OCI-M1 (cell line): ENCODE measurements around the gene COCH.
A peak's percentile ranks its signal among the peaks of the same experiment; 100 is the strongest.
"Not testable (repeated sequence)": the region's sequence is repeated elsewhere in the genome, so short reads cannot be mapped to it uniquely, and the experiment has no call there.

Experiments used
- DNase-seq: peaks from one replicate; lab custom pipeline; 2025; lab: John Stamatoyannopoulos, UW

Gene COCH

DNA sequence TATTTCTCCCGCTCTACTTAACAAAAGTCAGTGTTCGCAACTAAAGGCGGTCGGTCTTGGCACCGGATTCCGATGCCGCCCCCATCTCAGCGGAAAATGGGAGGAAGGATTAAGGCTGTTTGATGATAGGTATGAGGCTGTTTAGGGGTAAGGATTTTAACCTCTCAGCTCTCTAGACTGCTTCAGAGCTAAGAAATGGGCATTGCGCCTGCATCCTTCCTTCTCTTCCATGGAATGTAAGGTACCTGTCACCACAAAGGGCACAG, 1.4 kb downstream of the COCH start:
- DNase-seq, result no peak

DNA sequence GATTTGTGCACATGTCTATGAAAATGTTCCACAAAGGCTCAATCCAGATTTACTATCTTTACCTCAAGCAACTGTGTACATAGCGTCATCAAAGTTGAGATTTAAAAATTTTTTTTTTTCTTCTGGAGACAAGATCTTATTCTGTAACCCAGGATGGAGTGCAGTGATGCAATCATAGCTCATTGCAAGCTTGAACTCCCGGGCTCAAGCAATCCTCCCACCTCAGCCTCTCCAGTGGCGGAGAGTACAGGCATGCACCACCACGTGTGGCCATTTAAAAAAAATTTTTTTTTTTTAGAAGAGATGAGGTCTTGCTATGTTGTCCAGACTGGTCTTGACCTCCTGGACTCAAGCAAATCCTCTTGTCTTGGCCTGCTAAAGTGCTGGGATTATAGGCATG, 2.3 kb downstream of the COCH start:
- DNase-seq, result no peak

DNA sequence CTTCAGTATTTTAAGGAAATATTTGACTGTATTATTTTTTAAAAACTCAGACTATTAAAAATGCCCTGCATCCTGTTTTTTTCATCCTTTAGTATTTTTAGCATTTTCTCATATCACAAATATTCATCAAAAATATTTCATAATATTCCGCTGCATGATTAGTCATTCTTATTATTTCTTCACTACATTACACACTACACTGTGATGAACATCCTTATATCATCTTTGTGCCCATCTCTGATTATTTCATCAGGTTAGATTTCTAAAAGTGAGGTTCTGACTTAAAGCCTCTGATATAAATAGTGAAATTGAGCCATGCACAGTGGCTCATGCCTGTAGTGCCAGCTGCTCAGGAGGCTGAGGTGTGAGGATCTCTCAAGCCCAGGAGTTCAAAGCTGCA, 8.1 kb downstream of the COCH start:
- no peak for DNase-seq

DNA sequence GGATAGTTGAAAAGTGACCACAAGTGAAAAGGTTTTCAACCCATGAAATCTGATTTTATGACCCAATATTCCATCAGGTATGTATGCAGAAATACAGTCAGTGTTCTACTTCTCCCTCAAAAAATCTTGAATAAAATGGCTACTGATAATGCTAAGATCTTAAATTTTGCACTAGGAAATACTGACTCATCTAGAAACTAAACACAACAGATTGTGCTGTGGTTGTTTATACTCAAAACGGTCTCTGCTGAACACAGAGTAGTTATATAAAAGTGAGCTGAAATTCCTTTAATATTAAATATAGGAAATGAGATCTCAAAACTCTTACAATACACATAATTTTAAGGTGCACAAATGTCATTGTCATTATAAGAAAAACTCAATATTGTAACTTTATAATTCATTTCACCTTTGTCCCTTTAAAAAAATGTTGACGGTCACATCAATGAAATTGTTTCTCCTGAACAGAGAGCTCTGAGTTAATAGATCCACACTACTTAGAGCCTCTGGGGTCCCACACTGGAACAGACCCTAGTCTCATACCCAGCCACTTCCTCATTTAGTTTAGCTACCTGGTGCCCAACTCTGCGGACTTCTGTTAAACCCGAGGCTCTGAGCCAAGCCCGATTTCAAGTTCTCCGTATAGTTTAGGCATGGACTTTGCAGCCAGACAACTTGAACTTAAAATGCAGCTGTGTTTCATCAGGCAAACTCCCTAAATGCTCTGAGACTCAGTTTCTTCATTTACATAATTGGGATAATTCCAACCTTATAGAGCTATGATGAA, 9.3 kb downstream of the COCH start:
- DNase-seq, result no peak

DNA sequence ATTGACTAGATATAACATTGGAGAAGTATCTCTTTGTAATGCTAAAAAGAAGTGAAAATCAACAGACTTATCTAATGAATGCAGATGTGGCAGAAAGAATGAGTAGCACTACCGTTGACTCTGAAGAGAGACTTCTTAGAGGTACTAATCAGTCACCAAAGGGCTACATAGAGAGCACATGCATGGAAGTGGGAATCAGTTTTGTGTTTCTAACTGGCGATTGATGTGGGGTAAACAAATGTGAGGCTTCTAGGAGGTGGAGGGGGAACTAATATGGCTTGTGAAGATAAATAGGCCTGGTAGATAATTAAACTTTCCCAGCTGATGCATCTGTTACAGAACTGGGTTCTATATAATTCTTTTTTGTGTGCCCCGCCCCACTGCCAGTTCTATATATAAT, 10.5 kb downstream of the COCH start:
- peak; percentile 66 for DNase-seq

DNA sequence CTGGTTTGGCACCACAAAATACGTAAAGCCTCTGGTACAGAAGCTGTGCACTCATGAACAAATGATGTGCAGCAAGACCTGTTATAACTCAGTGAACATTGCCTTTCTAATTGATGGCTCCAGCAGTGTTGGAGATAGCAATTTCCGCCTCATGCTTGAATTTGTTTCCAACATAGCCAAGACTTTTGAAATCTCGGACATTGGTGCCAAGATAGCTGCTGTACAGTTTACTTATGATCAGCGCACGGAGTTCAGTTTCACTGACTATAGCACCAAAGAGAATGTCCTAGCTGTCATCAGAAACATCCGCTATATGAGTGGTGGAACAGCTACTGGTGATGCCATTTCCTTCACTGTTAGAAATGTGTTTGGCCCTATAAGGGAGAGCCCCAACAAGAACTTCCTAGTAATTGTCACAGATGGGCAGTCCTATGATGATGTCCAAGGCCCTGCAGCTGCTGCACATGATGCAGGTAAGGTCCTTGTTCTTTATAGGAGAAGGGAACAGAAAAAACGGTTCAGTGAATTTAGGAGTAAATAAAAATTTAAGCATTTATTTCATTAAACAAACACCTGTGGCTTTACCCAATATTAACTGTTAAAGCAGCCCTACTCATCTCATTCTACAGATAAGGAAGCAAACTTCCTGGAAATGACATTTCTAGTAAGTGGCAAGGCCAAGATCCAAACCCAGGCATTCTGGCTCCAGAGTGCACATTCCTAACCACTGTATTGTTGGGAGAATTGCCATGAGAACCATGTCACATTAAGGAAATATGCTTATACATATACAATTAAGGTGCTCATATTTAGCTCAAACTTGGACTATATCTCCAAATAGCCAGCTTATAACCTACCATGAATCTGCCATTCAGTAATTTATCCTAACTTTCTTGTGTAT, 11.7 kb downstream of the COCH start:
- DNase-seq, result peak; percentile 26

DNA sequence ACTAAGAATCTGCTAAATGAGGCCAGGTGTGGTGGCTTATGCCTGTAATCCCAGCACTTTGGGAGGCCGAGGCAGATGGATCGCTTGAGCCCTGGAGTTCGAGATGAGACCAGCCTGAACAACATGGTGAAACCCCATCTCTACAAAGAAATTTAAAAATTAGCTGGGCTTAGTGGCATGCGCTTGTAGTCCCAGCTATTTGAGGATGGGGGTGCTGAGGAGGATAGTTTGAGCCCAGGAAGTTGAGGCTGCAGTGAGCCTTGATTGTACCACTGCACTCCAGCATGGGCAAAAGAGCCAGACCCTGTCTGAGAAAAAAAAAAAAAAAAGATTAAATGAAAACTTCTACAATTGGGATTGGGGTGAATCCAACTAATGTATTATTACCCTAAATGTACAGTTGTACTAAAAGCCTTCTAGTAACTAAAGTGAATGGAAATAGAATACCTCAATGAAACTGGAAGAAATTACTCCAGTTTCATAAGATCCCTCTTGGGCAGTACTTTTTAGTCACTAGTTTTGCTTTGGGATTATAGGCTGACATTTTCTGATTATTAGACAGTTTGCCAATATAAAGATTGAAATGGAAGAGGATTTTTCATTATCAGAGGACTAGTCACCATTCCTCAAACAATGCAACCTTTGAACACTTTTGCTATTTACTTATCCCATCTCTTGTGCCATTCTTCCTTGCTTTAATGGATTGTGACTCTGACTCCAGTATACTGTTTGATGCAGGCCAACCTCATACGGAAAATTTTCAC, 14.3 kb downstream of the COCH start:
- DNase-seq, result no peak

DNA sequence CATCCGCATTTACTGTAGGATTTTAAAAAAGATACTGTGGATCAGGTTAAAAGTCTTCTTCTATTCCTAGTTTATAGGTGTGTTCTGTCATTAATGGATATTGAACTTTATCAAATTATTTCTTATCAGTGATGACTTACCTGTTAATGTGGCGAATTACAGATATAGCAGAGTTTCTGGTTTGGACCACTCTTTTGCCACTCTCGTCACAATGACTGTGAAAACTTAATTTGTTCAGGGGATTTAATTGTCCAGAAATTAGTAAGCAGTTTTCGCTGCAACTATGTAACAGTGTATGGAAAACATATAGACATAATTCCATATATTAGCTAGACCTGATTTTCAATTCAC, 14.9 kb downstream of the COCH start:
- no peak for DNase-seq

DNA sequence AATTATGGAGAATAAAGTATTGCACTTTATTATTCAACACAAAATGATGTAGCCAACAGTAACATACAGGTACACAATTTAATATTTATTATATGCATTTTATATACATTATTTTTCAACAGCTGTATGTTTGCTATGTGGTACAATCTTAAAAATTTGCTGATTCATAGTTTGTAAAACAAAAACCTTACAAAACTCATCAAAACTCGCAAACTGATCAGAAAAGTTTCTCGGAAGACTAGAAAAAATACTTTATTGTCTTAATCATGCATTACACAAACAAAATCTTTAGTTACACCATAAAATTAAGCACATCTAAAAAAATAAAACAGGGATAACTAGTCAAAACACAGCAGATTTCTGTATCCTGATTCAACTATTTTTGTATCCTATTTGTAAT, 19.5 kb downstream of the COCH start:
- DNase-seq, result no peak

DNA sequence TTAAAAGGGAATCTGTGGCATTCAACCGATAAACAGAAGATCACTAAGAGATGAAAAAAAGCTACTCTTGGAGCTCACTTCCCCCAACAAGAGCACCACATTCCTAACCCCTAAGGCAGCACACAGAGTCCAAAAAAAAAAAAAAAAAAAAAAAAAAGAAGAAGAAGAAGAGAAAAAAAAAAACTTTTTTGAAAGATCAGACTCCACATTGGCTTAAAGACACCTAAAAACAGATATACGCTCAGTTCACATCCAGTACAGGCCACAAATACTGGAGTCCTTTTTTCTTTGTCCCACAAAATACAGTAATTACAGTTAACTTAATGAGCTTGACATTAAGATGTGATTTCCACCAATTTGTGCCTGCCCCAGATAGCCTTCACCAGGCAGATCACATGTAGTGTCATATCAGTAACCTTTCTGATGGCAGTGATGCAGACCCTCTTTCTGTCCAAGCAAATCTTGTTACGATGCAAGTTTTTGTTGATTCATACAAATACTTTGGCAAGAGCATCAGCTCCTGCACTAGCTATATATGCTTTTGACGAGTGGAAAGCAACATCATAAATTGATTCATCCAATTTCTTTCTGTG, 20.7 kb downstream of the COCH start:
- no peak for DNase-seq

DNA sequence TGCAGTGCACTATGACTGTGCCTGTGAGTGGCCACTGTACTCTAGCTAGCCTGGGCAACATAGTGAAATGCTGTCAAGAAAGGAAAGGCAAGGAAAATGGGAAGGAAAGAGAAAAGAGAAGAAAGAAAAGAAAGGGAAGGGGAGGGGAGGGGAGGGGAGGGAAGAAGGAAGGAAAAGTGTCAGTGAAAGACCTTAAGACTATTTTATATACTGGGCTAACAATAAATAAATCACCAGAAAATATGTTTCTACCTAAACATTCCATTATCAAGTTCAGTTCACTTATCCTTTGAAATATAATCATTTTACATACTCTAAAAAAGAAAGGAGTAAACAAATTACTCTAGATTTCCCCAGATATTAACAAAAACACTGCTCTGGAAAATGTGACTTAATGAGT, 22.1 kb downstream of the COCH start:
- DNase-seq, result no peak

DNA sequence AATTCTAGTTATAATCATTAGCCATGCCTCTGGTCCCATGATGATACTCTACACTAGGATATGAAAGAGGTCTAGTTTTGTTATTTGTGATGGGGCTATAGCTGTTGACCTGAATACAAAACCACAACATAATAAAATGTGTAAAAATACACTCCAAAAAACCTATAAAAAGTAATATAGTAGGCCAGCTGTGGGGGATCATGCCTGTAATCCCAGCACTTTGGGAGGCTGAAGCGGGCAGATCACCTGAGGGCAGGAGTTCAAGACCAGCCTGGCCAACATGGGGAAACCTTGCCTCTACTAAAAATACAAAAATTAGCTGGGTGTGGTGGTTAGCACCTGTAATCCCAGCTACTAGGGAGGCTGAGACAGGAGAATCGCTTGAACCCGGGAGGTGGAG, 22.8 kb downstream of the COCH start:
- not testable (repeated sequence) for DNase-seq

DNA sequence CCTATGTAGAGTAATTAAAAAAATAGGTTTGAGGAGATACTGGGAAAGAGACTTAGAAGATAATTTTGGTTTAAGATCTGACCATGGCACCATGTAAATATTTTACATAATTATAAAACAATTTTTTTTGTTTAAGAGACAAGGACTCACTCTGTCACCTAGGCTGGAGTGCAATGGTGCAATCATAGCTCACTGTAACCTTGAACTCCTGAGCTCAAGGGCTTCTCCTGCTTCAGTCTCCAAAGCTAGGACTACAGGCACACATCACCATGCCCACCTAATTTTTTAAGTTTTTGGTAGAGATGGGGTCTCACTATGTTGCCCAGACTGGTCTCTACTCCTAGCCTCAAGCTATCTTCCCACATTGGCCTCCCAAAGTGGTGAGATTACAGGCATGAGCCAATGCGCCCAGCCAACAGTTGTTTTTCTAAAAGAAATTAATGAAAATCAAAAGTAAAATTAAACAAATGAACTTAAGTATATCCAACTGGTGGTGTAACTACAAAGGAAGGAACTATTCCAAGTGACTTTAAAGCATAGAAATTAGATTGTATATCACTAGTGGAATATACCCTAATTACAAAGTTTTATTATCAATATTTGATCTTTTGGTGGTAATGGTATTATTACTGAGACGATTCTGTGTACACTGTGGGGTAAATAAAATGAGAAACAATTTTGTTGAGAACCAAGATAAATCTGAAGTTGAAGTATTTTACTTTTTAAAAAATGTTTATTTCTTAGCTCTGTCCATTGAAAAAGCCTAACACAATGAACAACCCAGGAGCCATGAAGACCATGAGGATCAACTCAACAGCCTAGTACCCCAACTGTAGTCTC, 29.1 kb downstream of the COCH start:
- DNase-seq, result no peak

DNA sequence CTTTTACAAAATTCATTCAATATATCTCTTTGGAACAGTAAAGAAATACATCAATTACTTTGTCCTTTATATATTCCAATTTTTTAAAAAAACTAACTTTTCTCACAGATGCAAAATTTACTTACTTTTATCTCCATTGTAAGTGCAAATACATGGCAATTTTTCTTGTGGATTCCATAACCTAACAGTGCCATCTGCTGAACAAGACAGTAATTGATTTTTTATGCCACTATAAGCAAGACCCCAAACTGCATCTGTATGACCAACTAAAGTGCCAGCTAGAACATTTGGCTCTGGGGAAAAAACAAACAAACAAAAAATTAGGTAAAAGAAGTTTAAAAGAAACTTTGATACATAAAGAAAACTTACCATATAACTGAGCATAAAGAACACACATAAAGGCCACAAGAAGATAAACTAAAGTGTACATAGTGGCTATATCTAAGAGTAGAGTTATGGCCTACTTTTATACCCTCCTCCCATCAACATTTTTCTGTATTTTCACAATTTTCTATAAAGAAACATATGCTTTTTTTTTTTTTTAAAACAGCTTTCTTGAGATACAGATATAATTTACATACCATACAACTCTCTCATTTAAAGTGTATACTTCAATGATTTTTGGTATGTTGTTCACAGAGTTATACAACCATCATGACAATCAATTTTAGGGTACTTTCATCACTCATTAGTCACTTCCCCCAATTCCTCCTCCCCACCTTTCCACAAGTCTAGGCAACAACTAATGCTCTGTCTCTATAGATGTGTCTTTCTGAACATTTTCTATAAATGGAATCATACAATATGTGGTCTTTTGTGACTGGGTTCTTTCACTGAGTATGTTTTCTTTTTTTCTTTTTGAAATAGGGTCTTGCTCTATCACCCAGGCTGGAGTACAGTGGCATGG, 32.6 kb downstream of the COCH start:
- DNase-seq, result peak; percentile 46

DNA sequence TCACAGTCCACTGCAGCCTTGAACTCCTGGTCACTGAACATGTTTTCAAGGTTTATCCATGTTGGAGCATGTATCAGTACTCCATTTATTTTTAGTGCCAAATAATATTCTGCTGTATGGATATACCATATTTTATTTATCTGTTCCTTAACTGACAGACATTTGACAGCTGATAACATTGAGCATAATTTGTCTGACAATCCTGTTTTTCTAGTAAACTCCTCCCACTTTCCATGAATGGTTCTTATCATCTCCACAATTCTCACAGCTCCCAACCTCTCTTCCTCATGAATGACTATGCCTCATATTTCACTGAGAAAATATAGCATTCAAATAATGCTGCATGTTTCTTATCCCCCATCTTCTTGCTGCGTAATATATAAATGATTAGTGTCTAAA, 33.3 kb downstream of the COCH start:
- peak; percentile 47 for DNase-seq

DNA sequence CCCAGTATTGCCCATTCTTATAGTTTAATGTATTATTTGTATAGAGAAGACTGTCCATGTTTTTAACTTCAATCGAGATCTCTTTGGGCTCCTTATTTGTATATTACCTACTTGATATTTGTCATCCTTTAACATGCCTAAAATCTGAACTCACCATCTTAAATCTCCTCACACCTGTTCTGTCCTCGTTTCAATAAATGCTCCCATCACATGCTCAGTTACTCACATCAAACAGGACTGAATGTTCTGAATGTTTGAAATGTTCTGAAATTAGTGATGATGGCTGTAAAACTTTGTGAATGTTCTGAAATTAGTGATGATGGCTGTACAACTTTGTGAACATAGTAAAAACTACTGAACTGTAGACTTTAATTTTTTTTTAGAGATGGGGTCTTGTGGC, 34.5 kb downstream of the COCH start:
- DNase-seq, result no peak

DNA sequence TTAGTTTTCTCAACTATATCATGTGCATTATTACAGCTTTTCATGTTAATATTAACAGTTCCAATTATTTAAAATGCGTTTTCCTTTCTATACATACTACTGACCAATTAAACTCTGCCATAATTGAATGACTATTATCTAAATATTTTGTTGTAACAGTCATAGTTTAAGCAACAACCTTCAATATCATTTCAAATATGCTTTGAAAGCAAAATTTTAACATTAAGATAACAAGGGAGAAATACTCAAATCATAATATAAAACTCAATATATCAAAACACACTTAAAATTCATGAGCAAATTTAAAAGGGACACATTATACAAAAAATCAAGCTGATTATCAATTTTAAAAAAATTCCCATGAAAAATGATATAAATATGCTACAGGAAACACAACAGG, 40.5 kb downstream of the COCH start:
- DNase-seq, result no peak

DNA sequence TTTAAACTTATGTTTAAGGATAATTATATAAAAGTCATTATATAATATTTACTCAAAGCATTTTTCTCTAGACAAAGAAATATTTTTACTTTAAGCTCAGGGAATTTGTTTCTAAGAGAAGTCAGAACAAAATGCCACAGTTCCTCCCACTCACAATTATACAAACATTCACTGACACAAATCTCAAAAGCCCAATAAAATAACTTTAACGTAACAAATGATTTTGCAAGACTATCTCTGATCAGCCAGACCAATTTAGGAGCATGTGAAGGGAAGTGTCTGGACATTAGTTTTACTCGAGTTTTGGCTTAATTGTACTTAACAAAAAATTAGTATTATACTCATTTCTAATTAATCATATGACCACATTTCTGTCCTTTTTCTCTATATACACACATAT, 41.2 kb downstream of the COCH start:
- DNase-seq, result no peak

DNA sequence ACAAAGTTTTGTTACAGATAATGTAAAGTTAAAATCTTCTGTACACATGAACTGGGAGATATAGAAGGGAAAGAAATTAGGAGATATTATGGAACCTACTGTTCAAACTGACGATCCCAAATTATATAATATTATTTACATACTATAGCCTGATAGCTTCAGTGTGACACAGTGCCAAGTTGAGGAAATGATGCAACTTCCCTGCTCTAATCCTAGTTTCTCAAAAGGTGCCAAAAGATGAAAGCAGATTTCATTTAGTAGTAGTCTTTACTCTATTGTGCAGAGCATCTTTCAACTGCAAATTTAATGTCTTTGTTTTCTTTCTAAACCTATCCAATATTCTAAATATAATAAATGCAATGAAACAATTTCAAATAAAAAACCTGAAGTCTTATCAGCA, 46.9 kb downstream of the COCH start:
- DNase-seq, result peak; percentile 46

DNA sequence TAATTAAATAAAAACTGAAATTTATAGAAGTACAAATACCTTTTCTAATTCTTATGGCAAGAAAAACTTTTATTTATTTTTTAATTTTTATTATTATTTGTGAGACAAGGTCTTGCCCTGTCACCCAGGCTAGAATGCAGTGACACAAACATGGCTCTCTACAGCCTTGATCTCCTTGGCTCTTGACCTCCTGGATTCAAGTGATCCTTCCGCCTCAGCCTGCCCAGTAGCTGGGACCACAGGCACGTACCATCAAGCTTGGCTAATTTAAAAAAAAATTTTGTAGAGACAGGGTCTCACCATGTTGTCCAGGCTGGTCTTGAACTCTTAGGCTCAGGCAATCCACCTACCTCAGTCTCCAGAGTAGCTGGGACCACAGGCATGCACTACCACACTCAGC, 47.4 kb downstream of the COCH start:
- no peak for DNase-seq

DNA sequence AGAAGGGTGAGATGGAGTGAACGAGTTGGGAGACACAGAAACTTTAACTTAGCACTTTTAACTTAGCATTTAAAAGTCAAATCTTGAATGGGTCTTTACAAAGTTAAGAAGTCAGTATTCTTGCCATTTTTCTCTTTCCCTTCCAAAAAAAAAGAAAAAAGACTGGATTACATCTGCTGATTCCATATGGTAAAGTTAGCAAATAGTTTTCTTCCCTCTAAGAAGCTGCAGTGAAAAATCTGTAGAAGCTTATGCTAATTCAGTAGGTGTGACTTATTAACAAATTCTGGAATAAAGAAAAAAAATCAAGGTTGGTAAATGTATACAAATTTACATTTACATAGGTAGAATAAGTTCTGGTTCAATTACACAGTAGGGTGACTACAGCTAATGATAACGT, 50.9 kb downstream of the COCH start:
- no peak for DNase-seq
